ENCODE measurements around the gene IL31.
A peak's percentile ranks its signal among the peaks of the same experiment; 100 is the strongest.

Gene IL31

DNA sequence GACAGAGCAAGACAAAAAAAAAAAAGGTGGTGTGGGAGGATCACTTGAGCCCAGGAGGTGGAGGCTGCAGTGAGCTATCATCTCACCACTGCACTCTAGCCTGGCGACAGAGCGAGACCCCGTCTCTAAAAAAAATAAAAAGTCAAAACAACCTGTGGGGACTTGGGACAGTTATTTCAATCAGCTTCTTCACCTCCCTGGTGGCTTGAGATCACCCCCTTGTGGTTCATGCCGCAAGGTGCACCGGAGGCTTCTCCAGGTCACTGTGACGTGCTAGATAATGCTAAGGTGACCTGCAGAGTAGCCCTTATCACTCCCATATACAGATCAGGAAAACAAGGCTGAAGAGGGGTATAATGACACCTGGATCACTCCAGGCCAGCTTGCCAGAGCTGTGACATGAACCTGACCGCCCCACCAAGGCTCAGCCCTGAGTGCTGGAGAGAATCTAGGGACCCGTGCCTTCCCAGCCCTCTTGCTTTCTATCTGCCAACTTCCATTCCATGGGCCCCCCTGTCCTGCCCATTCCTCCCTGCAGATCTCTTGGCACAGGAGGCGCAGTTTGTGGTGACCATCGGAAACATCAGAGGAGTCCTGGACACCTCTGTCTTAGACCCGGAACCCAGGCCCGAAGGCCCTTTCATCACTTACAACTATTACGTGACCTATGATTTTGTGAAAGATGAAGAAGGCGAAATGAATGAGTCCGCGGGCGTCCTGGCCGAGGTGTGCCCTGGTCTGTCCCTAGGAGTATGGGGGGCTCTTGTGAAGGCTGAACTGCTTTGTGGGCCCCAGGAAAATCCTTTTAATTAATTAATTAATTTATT, 17.0 kb upstream of the IL31 start (continued):
- TF ChIP-seq FEZF1 (tag by site-specific recombination; IDR thresholded peaks at IDR 0.05) (no peak), ZNF660 (tag by site-specific recombination; IDR thresholded peaks at IDR 0.05) (no peak), ZNF433 (tag by site-specific recombination; IDR thresholded peaks at IDR 0.05; ENCODE audit: low read depth) (no peak), ZNF76 (tag by site-specific recombination; IDR thresholded peaks at IDR 0.05; ENCODE audit: borderline replicate concordance, low read depth) (no peak), ZNF2 (tag by site-specific recombination; IDR thresholded peaks at IDR 0.05) (no peak), SCRT2 (tag by site-specific recombination; IDR thresholded peaks at IDR 0.05) (peak; percentile 73)
- TF ChIP-seq, protein P1, sequence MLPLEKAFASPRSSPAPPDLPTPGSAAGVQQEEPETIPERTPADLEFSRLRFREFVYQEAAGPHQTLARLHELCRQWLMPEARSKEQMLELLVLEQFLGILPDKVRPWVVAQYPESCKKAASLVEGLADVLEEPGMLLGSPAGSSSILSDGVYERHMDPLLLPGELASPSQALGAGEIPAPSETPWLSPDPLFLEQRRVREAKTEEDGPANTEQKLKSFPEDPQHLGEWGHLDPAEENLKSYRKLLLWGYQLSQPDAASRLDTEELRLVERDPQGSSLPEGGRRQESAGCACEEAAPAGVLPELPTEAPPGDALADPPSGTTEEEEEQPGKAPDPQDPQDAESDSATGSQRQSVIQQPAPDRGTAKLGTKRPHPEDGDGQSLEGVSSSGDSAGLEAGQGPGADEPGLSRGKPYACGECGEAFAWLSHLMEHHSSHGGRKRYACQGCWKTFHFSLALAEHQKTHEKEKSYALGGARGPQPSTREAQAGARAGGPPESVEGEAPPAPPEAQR (tag by site-specific recombination; IDR thresholded peaks at IDR 0.05) = no peak

DNA sequence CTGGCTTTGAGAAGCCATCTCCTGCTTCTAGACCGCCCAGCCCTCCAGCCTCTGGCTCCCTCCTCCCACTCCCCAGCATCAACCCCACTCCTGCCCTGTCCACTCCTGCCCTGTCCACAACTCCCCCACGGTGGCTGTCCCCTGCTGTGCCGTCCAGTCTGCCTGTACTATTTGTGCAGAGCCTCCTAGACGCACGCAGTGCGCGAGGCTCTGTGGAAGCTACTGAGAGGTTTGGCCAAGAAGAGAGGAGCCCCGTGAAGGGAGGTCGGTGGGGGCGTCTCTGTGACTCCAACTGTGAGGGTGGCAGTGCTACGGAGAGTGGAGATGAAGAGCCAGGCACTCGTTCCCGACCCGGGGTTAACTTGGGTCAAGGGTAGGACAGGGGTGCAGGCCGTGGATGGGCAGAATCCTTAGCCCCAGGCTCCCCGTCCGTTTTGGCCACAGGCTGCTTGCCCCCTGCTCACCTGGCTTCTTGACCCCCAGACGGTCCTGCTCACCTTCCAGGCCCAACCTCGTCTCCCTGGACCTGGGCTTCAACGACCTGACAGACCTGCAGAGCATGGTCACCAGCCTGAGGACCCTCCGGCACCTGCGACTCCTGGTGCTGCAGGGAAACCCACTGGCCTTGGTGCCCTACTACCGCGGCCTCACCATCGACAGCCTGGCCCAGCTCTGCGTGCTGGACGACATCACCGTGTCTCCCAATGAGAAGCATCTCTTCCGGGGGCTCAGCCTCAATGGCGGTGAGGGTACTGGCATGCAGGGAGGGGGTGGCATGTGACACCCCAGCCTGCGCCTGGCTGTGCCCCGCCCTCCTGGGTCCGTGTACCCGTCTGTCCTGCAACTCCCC, 15.8 kb upstream of the IL31 start:
- Histone ChIP-seq H3K4me1 (ENCODE audit: control insufficient read depth, insufficient read depth, low read length) (no peaks in the 10 kb centered on the region), H3K9me3 (ENCODE audit: control insufficient read depth, insufficient read depth, low read depth, low read length) (no peaks in the 10 kb centered on the region), H3K4me3 (ENCODE audit: low read depth, low read length) (no peak overlapping the region), H3K36me3 (ENCODE audit: control insufficient read depth in 2 of 2, insufficient read depth in 1 of 2, low read length in 2 of 2) (no peaks in the 10 kb centered on the region), H3K27ac (ENCODE audit: extremely low read depth, low read depth, low read length) (no peak overlapping the region)
- ChIA-PET CTCF (interaction anchor here (0.6 to 2.1 kb wide), 21 partner anchors 9 to 855 kb away, joined by 3 to 12 read pairs (median 4); no protein-coding TSS in a partner anchor), POLR2A (no interaction called here)
- TF ChIP-seq ZNF76 (tag by site-specific recombination; IDR thresholded peaks at IDR 0.05; ENCODE audit: borderline replicate concordance, low read depth) (no peak), ZNF146 (tag by site-specific recombination; IDR thresholded peaks at IDR 0.05) (no peak), KLF7 (tag by site-specific recombination; IDR thresholded peaks at IDR 0.05; ENCODE audit: borderline replicate concordance) (no peak), EGR2 (tag by site-specific recombination; IDR thresholded peaks at IDR 0.05; ENCODE audit: low read depth) (no peak), HOXA7 (CRISPR knock-in tag; IDR thresholded peaks at IDR 0.05; ENCODE audit: borderline replicate concordance) (no peak), ZNF37A (tag by site-specific recombination; IDR thresholded peaks at IDR 0.05) (no peak), ZBTB21 (tag by site-specific recombination; IDR thresholded peaks at IDR 0.05) (no peak), MEIS1 (CRISPR knock-in tag; IDR thresholded peaks at IDR 0.05; ENCODE audit: borderline replicate concordance) (no peak), SP7 (tag by site-specific recombination; IDR thresholded peaks at IDR 0.05) (no peak), ZNF585B (tag by site-specific recombination; IDR thresholded peaks at IDR 0.05) (no peak), ZNF654 (tag by site-specific recombination; IDR thresholded peaks at IDR 0.05; ENCODE audit: low read depth) (no peak), ZNF768 (tag by site-specific recombination; IDR thresholded peaks at IDR 0.05) (no peak)
- TF ChIP-seq, protein P2, sequence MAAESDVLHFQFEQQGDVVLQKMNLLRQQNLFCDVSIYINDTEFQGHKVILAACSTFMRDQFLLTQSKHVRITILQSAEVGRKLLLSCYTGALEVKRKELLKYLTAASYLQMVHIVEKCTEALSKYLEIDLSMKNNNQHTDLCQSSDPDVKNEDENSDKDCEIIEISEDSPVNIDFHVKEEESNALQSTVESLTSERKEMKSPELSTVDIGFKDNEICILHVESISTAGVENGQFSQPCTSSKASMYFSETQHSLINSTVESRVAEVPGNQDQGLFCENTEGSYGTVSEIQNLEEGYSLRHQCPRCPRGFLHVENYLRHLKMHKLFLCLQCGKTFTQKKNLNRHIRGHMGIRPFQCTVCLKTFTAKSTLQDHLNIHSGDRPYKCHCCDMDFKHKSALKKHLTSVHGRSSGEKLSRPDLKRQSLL (tag by site-specific recombination; IDR thresholded peaks at IDR 0.05) = no peak
- TF ChIP-seq, protein P3, sequence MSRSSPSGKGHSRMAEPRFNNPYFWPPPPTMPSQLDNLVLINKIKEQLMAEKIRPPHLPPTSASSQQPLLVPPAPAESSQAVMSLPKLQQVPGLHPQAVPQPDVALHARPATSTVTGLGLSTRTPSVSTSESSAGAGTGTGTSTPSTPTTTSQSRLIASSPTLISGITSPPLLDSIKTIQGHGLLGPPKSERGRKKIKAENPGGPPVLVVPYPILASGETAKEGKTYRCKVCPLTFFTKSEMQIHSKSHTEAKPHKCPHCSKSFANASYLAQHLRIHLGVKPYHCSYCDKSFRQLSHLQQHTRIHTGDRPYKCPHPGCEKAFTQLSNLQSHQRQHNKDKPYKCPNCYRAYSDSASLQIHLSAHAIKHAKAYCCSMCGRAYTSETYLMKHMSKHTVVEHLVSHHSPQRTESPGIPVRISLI (tag by site-specific recombination; IDR thresholded peaks at IDR 0.05) = no peak
- TF ChIP-seq, protein P4, sequence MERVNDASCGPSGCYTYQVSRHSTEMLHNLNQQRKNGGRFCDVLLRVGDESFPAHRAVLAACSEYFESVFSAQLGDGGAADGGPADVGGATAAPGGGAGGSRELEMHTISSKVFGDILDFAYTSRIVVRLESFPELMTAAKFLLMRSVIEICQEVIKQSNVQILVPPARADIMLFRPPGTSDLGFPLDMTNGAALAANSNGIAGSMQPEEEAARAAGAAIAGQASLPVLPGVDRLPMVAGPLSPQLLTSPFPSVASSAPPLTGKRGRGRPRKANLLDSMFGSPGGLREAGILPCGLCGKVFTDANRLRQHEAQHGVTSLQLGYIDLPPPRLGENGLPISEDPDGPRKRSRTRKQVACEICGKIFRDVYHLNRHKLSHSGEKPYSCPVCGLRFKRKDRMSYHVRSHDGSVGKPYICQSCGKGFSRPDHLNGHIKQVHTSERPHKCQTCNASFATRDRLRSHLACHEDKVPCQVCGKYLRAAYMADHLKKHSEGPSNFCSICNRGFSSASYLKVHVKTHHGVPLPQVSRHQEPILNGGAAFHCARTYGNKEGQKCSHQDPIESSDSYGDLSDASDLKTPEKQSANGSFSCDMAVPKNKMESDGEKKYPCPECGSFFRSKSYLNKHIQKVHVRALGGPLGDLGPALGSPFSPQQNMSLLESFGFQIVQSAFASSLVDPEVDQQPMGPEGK (tag by site-specific recombination; IDR thresholded peaks at IDR 0.05) = no peak
